Stimulated activated memory B cell treated with anti-CD40 and anti-IgM and Interleukin-4, amounts not matched to agents 10 μg/mL and 1 μg/mL and 100 μg/mL, for 72 hours (primary cell): Measurements from ENCODE around the gene PTPN9.
"Not testable (repeated sequence)": the region's sequence is repeated elsewhere in the genome, so short reads cannot be mapped to it uniquely, and the experiment has no call there.

ENCODE experiments used
- ATAC-seq: fragments of 150-1000 bp; cut with Tn5 transposase; 2 replicates; pipeline ENCODE4 v1.10.0; 2021
- H3K27ac Mint-ChIP-seq: one replicate; pipeline ENCODE4 v1.8.0; 2022; ENCODE audit warnings: mild to moderate bottlenecking, mixed read lengths
- H3K27me3 Mint-ChIP-seq: one replicate; pipeline ENCODE4 v1.8.0; 2022; ENCODE audit warnings: mixed read lengths
- H3K36me3 Mint-ChIP-seq: one replicate; pipeline ENCODE4 v1.8.0; 2022; ENCODE audit warnings: mixed read lengths
- H3K4me1 Mint-ChIP-seq: one replicate; pipeline ENCODE4 v1.8.0; 2022; ENCODE audit warnings: mixed read lengths
- H3K4me3 Mint-ChIP-seq: one replicate; pipeline ENCODE4 v1.8.0; 2022; ENCODE audit warnings: mild to moderate bottlenecking, moderate library complexity, mixed read lengths
- H3K9me3 Mint-ChIP-seq: one replicate; pipeline ENCODE4 v1.8.0; 2022; ENCODE audit warnings: mixed read lengths

The PTPN9 gene

DNA sequence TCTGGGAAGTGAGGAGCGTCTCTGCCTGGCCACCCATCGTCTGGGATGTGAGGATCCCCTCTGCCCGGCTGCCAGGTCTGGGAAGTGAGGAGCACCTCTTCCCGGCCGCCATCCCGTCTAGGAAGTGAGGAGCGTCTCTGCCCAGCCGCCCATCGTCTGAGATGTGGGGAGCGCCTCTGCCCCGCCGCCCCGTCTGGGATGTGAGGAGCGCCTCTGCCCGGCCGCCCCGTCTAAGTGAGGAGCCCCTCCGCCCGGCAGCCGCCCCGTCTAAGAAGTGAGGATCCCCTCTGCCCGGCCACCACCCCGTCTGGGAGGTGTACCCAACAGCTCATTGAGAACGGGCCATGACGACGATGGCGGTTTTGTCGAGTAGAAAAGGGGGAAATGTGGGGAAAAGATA, 20.2 kb downstream of the PTPN9 start:
- H3K27me3 Mint-ChIP-seq, H3K9me3 Mint-ChIP-seq, H3K4me3 Mint-ChIP-seq, H3K27ac Mint-ChIP-seq, H3K36me3 Mint-ChIP-seq, H3K4me1 Mint-ChIP-seq, ATAC-seq: not testable (repeated sequence)

DNA sequence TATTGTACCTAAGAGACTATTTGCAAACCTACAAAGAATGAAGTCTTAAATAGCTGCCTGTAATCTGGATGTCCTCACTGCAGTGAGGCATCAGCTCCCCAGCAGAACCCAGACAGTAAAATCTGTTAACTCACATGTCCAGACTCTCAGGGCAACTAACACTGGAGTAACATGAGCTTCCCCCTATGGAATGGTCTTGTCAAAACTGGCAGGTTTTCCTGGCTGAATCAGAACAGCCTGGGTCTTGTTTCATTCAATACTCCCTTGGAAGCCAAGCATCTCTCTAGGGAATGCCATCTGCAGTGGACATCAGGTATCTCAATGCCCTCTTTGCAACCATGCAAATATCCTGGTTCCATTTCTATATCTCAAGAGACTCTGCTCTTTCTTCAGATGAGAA, 24.4 kb downstream of the PTPN9 start:
- H3K4me3 Mint-ChIP-seq: no peak overlapping the region
- H3K27ac Mint-ChIP-seq: no peak overlapping the region
- H3K4me1 Mint-ChIP-seq: no peaks in the 10 kb centered on the region
- no peaks in the 10 kb centered on the region for H3K9me3 Mint-ChIP-seq
- no peaks in the 10 kb centered on the region for H3K36me3 Mint-ChIP-seq
- H3K27me3 Mint-ChIP-seq: no peaks in the 10 kb centered on the region
- ATAC-seq: no peak

DNA sequence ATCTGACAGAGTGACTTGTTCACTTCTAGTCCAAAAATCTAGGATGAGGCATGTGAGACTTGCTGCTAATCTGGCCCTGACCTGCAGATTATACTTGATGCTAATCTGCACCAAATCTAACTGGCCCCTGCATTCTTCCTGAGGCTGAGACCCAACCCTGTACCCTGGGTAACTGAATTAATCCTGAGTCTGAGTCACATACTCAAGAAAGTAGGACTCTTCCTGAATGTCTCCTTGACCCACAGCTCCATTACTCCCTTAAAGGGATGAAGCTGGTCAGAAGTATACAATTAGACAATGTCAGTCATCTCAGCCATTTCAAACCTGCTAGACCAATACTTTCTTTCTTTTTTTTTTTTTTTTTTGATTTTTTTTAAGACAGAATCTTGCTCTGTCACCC, 25.5 kb downstream of the PTPN9 start:
- no peak overlapping the region for H3K4me3 Mint-ChIP-seq
- H3K9me3 Mint-ChIP-seq: no peaks in the 10 kb centered on the region
- ATAC-seq: no peak
- H3K4me1 Mint-ChIP-seq: no peaks in the 10 kb centered on the region
- no peaks in the 10 kb centered on the region for H3K36me3 Mint-ChIP-seq
- H3K27ac Mint-ChIP-seq: no peak overlapping the region
- H3K27me3 Mint-ChIP-seq: no peaks in the 10 kb centered on the region

DNA sequence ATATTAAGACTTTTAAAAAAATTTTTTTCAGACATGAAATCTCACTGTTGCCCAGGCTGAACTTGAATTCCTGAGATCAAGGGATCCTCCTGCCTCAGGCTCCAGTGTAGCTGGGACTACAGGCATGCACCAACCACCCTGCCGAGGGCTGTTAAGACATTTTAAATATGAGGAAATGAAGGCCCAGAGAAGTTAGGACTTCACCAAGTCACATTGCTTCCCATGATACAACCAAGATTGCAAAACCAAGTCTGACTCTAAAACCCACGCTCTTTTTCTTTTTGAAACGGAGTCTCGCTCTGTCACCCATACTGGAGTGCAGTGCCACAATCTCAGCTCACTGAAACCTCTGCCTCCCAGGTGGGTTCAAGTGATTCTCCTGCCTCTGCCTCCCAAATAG, 28.0 kb downstream of the PTPN9 start:
- no peak overlapping the region for H3K4me3 Mint-ChIP-seq
- no peak for ATAC-seq
- H3K36me3 Mint-ChIP-seq: no peaks in the 10 kb centered on the region
- no peak overlapping the region for H3K27ac Mint-ChIP-seq
- H3K9me3 Mint-ChIP-seq: no peaks in the 10 kb centered on the region
- no peaks in the 10 kb centered on the region for H3K27me3 Mint-ChIP-seq
- H3K4me1 Mint-ChIP-seq: no peaks in the 10 kb centered on the region

DNA sequence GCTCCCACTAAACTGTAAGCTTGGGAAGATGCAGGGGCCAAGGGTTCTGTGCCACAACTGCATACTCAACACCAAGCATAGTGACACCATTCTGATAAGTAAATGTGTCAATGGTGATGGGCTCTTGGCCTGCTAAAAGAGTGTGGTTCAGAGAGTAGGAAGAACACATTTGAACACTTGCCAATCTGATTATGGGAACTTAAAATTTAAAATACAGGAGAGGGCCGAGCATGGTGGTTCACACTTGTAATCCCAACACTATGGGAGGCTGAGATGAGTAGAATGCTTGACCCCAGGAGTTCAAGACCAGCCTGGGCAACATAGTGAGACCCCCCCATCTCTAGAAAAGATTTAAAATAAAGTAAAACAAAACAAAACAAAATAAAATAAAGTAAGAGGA, 34.1 kb downstream of the PTPN9 start:
- no peaks in the 10 kb centered on the region for H3K9me3 Mint-ChIP-seq

DNA sequence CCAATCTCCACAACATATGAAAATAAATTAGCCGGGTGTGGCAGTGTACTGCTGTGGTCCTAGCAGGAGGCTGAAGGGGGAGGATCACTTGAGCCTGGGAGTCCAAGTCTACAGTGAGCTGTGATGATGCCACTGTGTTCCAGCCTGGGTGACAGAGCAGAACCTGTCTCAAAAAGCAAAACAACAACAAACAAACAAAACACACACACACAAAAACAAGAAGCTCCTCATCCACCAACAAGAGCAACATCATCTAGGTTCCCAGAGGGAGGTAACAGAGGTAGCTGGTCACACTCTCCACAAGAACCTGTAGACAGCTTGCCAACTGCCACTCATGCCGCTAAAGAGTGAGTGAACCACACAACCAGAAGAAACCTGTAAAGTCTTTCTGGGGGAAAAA, 34.8 kb downstream of the PTPN9 start:
- Mint-ChIP-seq H3K27ac (no peak overlapping the region), H3K36me3 (peaks cover 15% of the 10 kb centered on the region), H3K27me3 (no peaks in the 10 kb centered on the region), H3K4me3 (no peak overlapping the region), H3K4me1 (peaks cover 13% of the 10 kb centered on the region), H3K9me3 (no peaks in the 10 kb centered on the region)
- no peak for ATAC-seq

More for the DNA sequence above, 34.1 kb downstream of the PTPN9 start:
- H3K27ac Mint-ChIP-seq: no peak overlapping the region
- no peaks in the 10 kb centered on the region for H3K27me3 Mint-ChIP-seq
- no peak for ATAC-seq
- H3K4me3 Mint-ChIP-seq: no peak overlapping the region
- H3K36me3 Mint-ChIP-seq: peaks cover 15% of the 10 kb centered on the region
- H3K4me1 Mint-ChIP-seq: peaks cover 13% of the 10 kb centered on the region

DNA sequence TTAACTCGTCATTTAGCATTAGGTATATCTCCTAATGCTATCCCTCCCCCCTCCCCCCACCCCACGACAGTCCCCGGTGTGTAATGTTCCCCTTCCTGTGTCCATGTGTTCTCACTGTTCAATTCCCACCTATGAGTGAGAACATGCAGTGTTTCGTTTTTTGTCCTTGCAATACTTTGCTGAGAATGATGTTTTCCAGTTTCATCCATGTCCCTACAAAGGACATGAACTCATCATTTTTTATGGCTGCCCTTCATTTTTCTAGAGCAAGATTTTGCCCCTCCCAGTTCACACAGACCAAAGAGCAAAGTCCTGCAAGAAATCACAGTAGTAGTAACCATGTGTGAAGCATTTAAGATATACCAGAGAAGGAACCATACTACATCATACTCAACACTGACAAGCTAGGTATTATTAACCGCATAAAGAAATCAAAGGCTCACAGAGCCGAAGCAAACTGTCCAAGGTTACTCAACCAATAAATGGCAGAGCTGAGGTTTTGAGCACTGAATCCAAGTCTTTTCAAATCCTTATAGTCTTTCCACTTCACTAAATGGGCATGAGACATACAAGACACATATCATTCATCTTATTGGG, 36.1 kb downstream of the PTPN9 start:
- not testable (repeated sequence) for H3K27ac Mint-ChIP-seq
- H3K4me1 Mint-ChIP-seq: peaks cover 13% of the 10 kb centered on the region

DNA sequence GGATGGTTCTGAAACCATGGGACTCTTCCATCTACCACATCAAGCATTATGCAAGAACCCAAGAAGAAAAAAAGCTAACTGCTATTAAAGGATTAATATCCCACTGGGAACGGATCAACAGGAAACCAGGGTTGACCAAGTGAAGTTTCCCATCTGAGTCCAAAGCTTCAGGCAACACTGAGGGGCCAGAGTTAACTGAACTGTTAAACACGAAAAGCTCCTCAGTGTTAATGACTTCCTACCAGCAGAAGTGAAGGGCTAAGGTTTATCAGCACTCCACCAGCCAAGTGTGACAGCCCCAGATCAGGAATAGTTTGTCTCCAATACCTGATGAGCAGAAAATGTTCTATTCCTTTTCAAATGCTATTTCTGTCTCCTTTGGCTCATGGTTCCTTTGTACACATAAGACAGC, 36.7 kb downstream of the PTPN9 start:
- ATAC-seq: no peak
- Mint-ChIP-seq H3K4me3 (no peak overlapping the region), H3K27me3 (no peaks in the 10 kb centered on the region), H3K4me1 (peaks cover 13% of the 10 kb centered on the region), H3K9me3 (no peaks in the 10 kb centered on the region), H3K27ac (no peak overlapping the region), H3K36me3 (peaks cover 15% of the 10 kb centered on the region)

More for the DNA sequence above, 36.1 kb downstream of the PTPN9 start:
- H3K36me3 Mint-ChIP-seq: peaks cover 15% of the 10 kb centered on the region
- not testable (repeated sequence) for H3K4me3 Mint-ChIP-seq, H3K27me3 Mint-ChIP-seq, H3K9me3 Mint-ChIP-seq, ATAC-seq

DNA sequence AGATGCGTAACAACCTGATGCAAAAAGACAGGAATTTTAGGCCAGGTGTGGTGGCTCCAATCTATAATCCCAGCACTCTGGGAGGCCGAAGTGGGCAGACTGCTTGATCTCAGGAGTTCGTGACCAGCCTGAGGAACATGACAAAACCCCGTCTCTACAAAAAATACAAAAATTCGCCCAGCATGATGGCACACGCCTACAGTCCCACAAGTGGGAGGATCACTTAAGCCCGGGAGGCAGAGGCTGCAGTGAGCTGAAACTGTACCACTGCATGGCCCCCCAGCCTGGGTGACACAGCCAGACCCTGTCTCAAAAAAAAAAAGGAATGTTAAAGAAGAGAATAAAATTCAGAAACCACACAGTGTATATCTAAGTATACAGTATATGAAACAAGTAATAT, 40.7 kb downstream of the PTPN9 start:
- Mint-ChIP-seq H3K4me1 (peaks cover 14% of the 10 kb centered on the region), H3K27ac (no peak overlapping the region), H3K9me3 (no peaks in the 10 kb centered on the region), H3K4me3 (no peak overlapping the region), H3K27me3 (no peaks in the 10 kb centered on the region), H3K36me3 (no peaks in the 10 kb centered on the region)
- ATAC-seq: no peak

DNA sequence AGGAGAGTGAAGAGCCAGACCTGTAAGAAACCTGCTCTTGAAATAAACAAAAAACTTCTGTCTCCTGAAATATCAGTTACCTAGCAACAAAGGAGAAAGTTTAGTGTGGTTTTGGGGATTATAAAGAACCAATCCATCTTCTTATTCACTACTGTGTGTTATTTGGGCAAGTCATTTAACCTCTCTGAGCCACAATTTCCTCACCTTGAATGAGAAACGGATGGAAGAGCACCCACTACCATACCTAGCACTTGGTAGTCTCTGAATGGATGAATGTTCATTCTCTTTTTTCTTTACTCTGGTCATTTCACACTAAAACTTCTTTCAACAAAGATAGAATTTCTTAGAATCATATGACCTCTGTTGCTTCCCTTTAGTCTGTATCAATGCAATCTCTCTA, 45.2 kb downstream of the PTPN9 start:
- H3K27ac Mint-ChIP-seq: no peak overlapping the region
- H3K4me1 Mint-ChIP-seq: peaks cover 7% of the 10 kb centered on the region
- H3K4me3 Mint-ChIP-seq: no peak overlapping the region
- ATAC-seq: no peak
- H3K27me3 Mint-ChIP-seq: no peaks in the 10 kb centered on the region
- no peaks in the 10 kb centered on the region for H3K36me3 Mint-ChIP-seq
- no peaks in the 10 kb centered on the region for H3K9me3 Mint-ChIP-seq

DNA sequence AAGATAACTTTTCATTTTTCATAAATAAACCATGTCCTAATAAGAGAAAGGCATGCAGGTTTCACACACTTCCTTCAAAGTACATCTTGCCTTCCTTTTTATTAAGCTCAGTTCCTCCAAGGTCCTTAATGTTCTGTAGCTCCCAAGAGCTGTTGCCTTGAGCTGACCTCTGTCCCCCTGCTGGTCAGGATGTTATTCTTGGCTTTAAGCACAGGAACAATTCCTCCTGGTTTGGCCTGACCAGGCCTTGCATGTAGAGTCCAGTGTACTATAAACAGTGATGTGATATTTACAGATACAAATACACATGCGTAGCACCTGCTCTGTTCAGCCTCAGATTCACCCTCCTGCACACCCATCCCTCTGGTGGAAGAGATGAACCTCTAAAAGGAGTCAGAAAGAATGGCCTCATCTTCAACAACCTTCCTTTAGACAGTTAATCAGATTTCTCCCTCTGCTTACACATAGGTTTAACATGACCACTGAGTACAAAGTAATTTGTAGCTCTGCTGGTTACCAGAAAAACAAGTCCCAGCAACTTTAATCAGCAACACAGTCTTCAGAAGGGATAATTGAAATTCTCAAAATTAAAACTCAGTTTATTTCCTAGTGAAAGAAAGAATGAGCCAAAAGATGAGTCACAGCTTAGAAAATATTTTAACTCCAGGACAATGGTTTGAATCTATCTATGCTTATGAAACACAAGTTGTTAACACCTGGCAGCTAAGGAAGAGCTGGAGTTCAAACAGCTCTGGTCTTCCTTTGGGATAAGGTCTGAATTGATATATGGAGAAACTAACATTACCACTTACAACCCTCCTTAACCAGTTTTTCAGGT, 46.5 kb downstream of the PTPN9 start:
- H3K36me3 Mint-ChIP-seq: no peaks in the 10 kb centered on the region
- no peak overlapping the region for H3K4me3 Mint-ChIP-seq
- H3K9me3 Mint-ChIP-seq: no peaks in the 10 kb centered on the region
- H3K27ac Mint-ChIP-seq: no peak overlapping the region
- peaks cover 7% of the 10 kb centered on the region for H3K4me1 Mint-ChIP-seq
- ATAC-seq: no peak
- H3K27me3 Mint-ChIP-seq: no peaks in the 10 kb centered on the region

DNA sequence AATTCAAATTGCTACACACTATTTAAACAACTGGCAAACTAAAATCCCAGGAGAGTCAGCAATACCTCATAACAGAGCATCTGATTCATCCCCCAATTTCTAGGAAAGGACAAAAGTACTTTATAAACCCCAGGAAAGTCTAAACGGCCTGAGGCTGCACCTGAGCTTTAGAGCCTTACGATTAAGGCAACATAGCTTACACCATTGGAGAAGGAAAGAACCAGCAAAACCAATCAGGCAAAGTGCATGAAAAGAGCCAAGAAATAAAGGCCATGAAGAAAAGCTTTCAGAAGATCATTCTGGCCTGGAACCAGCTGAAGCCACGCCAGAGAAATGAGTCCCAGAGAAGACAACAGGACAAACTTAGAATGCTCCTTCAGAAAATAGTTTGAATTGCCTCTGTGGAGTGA, 48.1 kb downstream of the PTPN9 start:
- no peaks in the 10 kb centered on the region for H3K27me3 Mint-ChIP-seq
- peaks cover 7% of the 10 kb centered on the region for H3K4me1 Mint-ChIP-seq
- H3K36me3 Mint-ChIP-seq: peaks cover 16% of the 10 kb centered on the region
- H3K9me3 Mint-ChIP-seq: no peaks in the 10 kb centered on the region
- no peak for ATAC-seq
- H3K27ac Mint-ChIP-seq: no peak overlapping the region
- H3K4me3 Mint-ChIP-seq: no peak overlapping the region

DNA sequence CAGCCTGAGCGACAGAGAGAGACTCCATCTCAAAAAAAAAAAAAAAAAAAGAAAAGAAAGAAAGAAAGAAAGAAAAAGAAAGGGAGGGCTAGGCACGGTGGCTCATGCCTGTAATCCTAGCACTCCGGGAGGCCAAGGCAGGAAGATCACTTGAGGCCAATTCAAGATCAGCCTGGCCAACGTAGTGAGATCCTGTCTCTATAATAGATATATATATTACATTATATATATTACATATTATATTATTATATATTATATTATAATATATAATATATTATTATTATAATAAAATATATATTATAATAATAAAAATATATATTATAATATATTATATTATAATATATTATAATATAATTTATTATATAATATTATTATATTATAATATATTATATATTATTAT, 48.9 kb downstream of the PTPN9 start:
- Mint-ChIP-seq H3K4me1 (peaks cover 7% of the 10 kb centered on the region), H3K27me3 (no peaks in the 10 kb centered on the region), H3K4me3 (no peak overlapping the region), H3K36me3 (peaks cover 18% of the 10 kb centered on the region), H3K27ac (no peak overlapping the region), H3K9me3 (no peaks in the 10 kb centered on the region)
- ATAC-seq: no peak

DNA sequence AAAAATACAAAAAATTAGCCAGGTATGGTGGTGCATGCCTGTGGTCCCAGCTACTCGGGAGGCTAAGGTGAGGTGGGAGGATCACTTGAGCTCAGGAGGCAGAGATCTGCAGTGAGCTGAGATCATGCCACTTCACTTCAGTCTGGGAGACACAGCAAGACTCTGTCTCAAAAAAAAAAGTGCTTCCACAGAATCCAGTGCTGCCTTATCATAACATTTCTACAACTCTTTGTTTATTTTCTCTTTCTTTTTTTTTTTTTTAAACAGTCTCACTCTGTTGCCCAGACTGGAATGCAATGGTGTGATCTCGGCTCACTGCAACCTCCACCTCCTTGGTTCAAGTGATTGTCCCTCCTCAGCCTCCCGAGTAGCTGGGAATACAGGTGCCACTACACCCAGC, 53.4 kb downstream of the PTPN9 start:
- H3K27ac Mint-ChIP-seq, ATAC-seq, H3K4me3 Mint-ChIP-seq, H3K9me3 Mint-ChIP-seq, H3K27me3 Mint-ChIP-seq, H3K4me1 Mint-ChIP-seq: not testable (repeated sequence)
- H3K36me3 Mint-ChIP-seq: peaks cover 42% of the 10 kb centered on the region

DNA sequence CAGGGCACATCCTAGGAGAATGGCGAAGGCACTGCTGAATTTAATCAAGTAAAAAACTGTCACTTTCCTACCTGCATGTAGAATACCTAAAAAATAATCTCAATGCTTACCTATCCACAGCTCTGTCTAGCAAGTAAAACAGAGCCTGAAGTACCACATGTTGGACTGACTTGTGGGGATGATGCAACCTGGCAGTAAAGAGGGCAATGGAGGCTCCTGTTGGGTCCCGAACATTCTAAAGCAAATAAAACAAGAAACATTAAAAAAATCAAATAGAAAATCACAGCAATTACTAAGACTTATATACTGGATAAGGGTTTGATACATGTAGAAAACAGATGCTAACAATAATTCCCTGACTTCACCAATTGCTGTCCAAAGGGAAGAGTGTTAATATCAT, 56.1 kb downstream of the PTPN9 start:
- Mint-ChIP-seq H3K36me3 (peaks cover 53% of the 10 kb centered on the region), H3K9me3 (no peaks in the 10 kb centered on the region), H3K4me1 (no peaks in the 10 kb centered on the region), H3K4me3 (no peak overlapping the region), H3K27me3 (no peaks in the 10 kb centered on the region), H3K27ac (no peak overlapping the region)
- no peak for ATAC-seq

DNA sequence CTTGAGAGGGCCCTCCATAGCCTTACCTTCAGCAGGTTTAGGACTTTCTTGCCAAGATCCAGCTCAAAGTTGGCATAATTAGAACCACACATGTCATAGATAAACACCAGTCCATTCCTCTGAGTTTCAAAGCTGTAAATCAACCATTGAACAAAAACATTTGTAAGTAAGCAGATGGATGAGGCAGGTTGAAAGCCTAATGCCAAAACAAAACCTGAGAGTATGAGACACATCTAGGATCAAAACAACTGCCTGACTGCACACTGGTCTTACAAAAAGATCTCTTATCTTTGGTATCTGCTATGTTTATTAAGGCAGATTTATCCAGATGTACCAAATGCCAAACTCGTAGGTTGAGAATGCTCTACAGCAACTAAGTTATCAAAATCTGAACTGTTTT, 61.9 kb downstream of the PTPN9 start:
- Mint-ChIP-seq H3K27me3 (no peaks in the 10 kb centered on the region), H3K27ac (no peak overlapping the region), H3K36me3 (peaks cover 53% of the 10 kb centered on the region), H3K4me3 (no peak overlapping the region), H3K9me3 (no peaks in the 10 kb centered on the region), H3K4me1 (no peaks in the 10 kb centered on the region)
- no peak for ATAC-seq
